Left forelimb (tissue), 1 donor: Measurements from ENCODE around the gene TMTC4.

Experiments
- DNase-seq: peaks from one replicate; pipeline ENCODE4 v3.0.0-alpha.2; 2018; ENCODE audit warnings: low spot score

Gene TMTC4

DNA sequence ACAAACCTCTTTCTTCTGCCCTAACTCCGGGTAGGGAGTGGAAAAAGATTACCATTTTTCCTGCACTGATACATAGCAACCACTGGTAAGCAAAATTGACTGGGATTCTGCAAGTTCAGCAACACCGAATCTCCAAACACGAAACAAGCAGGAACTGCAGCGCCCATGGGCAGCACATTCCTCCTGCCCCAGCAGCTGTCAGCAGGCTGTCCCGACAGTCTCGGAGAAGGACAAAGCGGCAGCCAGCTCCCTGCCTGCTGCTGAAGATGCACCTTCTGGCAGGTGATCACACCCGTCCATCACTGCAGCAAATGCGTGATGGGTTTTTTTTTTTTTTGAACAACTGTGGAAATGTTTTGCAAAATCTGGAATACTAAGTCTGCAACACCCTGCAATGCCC is 6.7 kb downstream of the TMTC4 start:
- no peak for DNase-seq

DNA sequence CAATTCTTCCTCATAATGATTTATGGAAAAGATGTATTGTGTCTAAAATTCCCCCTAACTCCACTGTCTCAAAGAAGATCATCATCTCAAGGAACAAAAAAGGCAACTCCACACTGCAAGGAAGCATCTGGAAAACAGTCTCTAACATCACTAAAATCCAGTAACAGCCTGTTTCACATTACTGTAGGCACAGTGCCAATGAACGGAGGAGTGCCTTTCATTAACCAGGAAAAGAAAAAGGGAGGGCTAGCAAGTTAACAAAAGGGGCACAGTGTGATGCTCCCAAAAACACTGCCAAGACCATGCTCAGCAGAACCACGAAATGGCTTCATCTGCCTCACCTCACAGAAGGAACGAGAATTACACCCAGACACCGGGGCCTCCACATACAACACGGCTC is 8.5 kb downstream of the TMTC4 start:
- no peak for DNase-seq

- no peak for DNase-seq
Measured at GRCh38 chr13:100665403-100665802, 9.2 kb downstream of the TMTC4 start.

DNA sequence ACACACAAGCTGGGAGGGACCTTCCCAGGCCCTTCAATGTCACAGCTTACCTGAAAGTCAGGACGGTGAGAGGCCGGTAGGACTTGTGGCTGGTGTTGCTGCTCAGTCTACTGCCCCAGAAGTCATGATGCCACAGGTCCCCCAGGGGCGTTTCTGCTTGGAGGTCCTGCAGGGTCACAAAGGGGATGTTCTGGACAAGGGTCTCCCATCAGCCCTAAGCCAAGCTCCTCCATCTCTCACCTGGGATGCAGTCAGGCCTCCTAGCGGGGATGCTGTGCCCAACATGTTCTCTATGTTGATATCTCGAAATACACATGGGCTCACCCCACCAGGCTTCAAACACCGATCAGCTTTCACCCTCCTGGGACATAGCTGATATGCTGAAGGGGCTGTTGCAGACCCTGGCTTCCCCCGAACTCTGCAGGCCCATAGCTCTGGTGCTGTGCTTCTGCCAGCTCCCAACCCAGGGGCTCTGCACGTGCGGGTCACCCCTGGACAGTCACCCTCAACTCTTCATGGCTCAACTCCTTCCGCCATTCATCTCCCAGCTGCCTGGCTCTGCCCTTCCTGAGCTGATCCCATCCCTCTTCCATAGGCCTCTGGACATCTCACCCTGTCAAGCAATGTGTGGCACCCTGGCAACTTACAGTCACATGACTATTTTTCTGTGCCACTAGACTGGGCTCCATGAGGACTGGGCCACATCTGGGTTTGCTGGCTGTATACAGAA is 10.3 kb downstream of the TMTC4 start:
- DNase-seq: no peak

DNA sequence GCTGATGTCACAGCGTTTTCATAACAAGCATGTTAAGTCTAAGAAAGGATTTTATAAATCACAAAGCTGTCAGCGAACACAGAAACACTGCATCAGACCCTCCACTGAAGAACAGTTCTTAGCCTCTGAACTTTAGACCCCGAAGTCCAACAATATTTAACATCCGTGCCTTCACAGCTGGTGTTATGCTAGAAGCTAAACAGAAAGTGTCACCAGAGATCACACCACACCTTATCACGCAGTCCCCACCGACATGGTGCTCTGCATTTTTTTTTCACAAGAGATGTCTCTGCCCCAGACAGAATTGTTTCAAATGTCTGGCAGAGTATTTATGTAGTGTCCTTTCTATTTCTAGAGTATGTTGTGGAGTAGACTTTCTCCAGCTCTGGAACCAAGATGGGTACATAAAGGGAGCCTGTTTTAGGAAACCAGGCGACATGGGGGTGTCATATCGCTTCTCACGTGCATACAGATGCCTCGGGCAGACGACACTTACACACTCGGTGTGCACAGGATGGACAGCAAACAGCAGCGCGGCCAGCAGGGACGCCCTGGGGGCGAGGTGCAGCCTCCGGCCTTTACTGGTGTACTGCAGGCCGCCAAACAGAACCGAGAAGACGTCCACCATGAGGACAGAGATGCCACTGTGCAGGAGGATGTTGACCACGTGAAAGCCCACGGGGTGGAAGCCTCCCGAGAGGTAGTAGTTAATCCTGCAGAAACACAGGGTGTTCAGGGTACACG is 12.0 kb downstream of the TMTC4 start:
- no peak for DNase-seq

- DNase-seq: no peak
Measured at GRCh38 chr13:100660761-100661160, 13.8 kb downstream of the TMTC4 start.

DNA sequence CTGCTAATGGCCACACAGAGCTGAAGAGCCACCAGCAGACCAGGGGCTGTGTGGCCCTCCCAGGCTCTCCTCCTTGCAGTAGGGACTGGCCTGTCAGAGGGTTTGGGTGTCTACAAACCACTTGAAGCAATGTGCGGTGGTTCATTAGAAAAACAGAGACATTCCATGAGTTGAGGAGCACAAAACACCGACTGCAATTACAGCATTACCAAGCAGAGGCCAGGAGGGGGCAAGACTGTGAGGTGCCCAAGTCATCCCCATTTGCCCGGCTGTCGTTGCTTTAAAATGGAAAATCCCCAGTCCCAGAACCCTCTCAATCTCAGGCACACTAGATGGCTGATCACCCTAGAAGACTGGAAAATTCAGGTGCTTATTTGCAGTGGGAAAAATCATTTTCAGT is 15.0 kb downstream of the TMTC4 start:
- DNase-seq: no peak

DNA sequence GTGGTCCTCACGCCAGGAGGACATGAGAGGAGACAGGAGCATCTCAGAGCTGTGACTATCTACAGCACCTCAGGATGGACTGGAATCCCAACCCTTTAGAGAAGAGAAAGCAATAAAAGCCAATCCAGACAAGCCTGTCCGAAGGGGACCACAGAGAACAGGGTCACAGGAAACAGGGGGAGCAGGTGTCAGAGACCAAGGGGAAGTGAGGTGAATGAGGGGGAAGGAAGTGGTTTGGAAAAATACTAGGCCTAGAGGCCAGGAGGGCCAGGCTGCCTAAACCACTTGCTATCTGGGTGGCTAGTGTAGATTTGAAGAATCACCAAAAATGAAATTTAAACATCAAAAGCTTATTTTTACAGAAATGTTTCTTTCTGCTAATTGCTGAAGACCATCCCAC is 16.2 kb downstream of the TMTC4 start:
- DNase-seq: no peak

GRCh38 chr13:100657881-100658315 is 16.7 kb downstream of the TMTC4 start:
- no peak for DNase-seq

GRCh38 chr13:100652510-100652909 is 22.1 kb downstream of the TMTC4 start:
- DNase-seq: no peak

GRCh38 chr13:100650326-100650725 is 24.3 kb downstream of the TMTC4 start:
- no peak for DNase-seq

- no peak for DNase-seq
Measured at GRCh38 chr13:100648354-100648753, 26.2 kb downstream of the TMTC4 start.

DNA sequence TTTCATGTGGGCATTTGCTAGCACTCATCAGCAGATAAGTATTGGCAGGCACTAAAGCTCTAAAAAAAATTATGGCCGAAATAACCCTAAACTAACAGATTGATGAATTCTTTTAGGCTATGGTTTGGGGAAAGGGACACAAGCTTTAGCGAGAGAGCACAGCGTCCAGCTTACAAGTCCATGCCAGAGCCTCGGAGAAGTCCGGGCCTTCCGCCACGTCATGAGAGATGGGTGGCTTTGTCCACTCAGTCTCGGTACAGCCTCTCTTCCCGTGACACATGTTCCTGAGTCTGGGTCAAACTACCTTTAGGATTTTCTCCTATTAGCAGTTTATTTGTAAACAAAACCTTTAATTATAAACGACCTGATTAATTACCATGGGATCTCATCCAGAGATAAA is 27.7 kb downstream of the TMTC4 start:
- no peak for DNase-seq

DNA sequence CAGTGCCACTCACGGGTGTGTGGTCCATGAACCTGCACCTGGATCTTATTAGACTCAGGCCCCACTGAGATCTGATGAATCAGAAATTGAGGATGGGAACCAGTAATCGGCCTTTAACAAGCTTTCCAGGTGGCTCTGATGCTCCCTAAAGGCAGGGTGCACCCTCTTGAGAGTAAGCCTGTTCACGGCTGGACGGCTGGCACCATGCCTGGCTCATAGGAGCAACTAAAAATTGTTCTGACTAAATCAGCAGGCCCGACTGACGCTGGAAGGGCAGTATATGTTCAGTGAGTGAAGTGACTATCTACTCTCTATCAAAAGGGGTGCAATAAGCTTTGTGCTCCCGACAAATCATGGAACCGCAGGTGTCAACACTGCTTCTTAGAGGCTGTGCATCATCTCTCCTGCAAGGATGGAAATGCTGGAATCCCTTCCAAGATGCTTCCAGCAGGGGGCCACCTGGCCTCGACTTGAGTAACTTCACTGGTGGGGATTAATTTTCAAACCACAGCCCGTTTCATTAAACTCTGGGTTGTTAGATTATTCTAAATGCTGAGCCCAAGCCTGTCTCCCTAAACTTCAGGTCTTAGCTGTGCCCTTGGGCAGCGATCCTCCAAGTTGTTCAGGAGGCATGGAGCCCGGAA is 28.4 kb downstream of the TMTC4 start:
- no peak for DNase-seq

- DNase-seq: no peak
Measured at GRCh38 chr13:100645382-100645781, 29.2 kb downstream of the TMTC4 start.

- DNase-seq: no peak
Measured at GRCh38 chr13:100644371-100644770, 30.2 kb downstream of the TMTC4 start.

DNA sequence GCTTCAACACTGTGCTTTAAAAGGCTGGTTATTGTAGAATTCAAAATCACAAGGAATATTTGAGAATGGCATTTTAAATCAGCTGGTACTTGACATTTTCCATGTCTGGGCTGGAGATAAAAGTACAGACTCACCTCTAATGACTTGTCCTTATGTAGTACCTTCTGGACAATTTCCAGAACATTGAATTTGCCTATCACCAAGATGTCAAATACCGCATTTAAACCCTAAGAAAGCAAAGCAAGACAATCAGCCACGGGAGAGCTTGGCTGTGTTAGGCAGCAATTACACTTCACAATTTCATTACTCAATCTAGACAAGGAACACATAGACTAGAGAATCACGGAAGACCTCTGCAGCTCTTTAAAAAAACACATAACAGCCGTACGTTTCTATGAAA is 36.8 kb downstream of the TMTC4 start:
- DNase-seq: no peak

- DNase-seq: no peak
Measured at GRCh38 chr13:100637380-100637779, 37.2 kb downstream of the TMTC4 start.

- no peak for DNase-seq
Measured at GRCh38 chr13:100636441-100636840, 38.2 kb downstream of the TMTC4 start.

DNA sequence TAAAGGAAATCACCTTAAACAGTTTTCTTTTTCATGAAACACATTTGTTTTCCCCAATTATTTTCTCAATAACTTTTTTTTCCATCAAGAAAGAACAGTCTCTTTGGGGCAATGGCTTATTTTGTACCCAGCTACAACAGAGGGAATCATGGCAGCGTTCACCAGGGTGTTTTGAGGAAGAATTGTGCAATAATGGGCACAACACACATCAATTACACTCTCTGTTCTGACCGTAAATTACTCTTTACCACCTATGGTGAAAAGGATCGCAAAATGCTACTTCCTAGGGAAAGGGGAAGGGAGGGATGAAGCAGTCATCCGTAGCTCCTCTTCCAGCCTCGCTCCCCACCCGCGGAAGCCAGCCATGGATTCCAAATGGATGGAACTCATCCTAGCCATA is 38.6 kb downstream of the TMTC4 start:
- no peak for DNase-seq

DNA sequence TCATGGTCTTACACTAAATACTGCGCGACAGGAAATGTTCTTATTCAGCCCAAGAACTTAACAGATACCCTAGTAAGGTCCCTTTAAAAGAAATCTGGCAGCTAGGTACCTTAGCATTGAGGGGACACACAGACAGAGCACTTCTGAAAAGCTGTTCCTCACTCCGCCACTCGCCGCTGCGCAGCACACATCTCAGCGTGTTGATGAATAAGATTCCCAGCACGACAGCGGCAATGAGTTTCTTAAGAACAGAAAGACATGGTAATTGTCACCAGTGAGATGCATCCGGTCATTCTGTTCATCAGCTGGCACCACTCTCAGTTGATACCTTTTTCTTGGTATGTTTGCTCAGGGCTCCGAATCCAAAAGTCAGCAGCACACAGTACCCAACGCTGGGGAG is 39.9 kb downstream of the TMTC4 start:
- DNase-seq: no peak

DNA sequence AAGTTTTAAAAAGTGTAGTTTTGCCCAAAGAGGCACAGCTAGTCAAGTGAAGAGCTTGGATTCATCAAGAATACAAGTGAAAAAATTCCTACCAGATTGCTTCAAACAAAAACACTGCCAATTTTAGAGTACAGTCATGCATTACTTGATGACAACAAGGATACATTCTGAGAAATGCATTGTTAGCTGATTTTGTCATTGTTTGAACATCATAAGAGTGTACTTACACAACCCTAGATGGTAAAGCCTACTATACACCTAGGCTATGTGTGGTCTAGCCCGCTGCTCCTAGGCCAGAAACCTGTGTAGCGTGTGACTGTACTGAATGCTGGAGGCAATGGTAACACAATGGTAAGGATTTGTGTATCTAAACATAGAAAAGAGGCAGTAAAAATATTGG is 41.1 kb downstream of the TMTC4 start:
- DNase-seq: no peak

- DNase-seq: no peak
Measured at GRCh38 chr13:100630555-100630954, 44.0 kb downstream of the TMTC4 start.
